GM06990 (cell line): ENCODE measurements around the gene SERAC1.
"Not testable (repeated sequence)": the region's sequence is repeated elsewhere in the genome, so short reads cannot be mapped to it uniquely, and the experiment has no call there.

Experiments used
- DNase-seq: peaks from one replicate; pipeline ENCODE4 v3.0.0-alpha.2; 2011; ENCODE audit not compliant: insufficient read length; ENCODE audit errors: extremely low read depth
- H3K27me3 ChIP-seq: replicated peaks from 2 replicates; pipeline ENCODE4 v1.6.0; 2011; ENCODE audit warnings: low read length; ENCODE audit not compliant: control insufficient read depth, insufficient read depth
- H3K36me3 ChIP-seq: 2 replicates; pipeline ENCODE4 v1.5.1; 2011; ENCODE audit warnings: low read length; ENCODE audit not compliant: control insufficient read depth, insufficient read depth
- H3K4me3 ChIP-seq: replicated peaks from 2 replicates; pipeline ENCODE4 v1.5.1; 2011; ENCODE audit warnings: low read depth, mild to moderate bottlenecking, control low read depth, low read length
- TF ChIP-seq, protein P1 (sequence below): IDR thresholded peaks from 2 replicates; pipeline ENCODE4 v1.5.1; 2011; ENCODE audit warnings: low read length, control low read depth, mild to moderate bottlenecking, inconsistent platforms; ENCODE audit not compliant: insufficient read depth, poor library complexity, severe bottlenecking

Gene SERAC1

DNA sequence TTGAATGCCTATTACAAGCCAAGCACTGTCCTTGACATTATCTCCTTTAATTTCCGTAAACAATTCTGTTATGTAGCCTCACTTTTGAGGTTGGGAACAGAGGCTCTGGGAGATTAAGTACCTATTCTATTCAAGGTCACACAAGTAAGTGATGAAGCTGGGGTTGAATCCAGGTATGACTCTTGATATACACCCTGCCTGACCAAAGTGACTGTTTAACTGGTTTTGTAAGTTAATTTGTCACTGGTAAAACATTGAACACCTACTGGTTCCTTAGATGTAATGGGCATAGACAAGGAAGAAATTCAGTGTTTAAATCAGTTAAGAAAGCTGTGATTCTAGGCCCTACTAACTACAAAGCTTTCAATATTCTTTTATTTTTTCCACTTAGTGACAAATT is 23.0 kb upstream of the SERAC1 start:
- Histone ChIP-seq H3K27me3 (no peaks in the 10 kb centered on the region), H3K36me3 (no peaks in the 10 kb centered on the region; the same call in 1 of the 2 replicates), H3K4me3 (no peak overlapping the region)
- TF ChIP-seq, protein P1, sequence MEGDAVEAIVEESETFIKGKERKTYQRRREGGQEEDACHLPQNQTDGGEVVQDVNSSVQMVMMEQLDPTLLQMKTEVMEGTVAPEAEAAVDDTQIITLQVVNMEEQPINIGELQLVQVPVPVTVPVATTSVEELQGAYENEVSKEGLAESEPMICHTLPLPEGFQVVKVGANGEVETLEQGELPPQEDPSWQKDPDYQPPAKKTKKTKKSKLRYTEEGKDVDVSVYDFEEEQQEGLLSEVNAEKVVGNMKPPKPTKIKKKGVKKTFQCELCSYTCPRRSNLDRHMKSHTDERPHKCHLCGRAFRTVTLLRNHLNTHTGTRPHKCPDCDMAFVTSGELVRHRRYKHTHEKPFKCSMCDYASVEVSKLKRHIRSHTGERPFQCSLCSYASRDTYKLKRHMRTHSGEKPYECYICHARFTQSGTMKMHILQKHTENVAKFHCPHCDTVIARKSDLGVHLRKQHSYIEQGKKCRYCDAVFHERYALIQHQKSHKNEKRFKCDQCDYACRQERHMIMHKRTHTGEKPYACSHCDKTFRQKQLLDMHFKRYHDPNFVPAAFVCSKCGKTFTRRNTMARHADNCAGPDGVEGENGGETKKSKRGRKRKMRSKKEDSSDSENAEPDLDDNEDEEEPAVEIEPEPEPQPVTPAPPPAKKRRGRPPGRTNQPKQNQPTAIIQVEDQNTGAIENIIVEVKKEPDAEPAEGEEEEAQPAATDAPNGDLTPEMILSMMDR: no peak
- DNase-seq: no peak

DNA sequence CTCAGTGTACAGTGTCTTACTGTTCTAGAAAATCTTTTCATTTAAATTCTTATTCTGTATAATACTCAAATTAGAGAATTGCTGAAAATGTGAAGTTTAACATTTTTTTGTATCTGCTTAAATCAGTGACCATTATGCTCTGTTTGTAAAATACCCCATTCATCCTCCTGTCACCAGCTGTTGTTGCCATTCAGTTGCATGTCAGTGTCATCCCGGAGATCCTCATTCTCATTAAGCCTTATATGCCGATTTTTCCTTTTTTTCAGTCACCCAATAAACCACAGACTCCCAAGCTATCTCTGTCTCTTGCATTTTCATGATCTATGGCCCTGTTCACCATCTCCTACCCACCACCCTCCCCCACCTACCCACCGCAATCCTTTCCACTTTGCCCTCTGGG is 20.5 kb upstream of the SERAC1 start:
- no peak for DNase-seq
- Histone ChIP-seq H3K4me3 (no peak overlapping the region), H3K27me3 (no peaks in the 10 kb centered on the region), H3K36me3 (no peaks in the 10 kb centered on the region; the same call in 1 of the 2 replicates)
- TF ChIP-seq, protein P1: no peak

DNA sequence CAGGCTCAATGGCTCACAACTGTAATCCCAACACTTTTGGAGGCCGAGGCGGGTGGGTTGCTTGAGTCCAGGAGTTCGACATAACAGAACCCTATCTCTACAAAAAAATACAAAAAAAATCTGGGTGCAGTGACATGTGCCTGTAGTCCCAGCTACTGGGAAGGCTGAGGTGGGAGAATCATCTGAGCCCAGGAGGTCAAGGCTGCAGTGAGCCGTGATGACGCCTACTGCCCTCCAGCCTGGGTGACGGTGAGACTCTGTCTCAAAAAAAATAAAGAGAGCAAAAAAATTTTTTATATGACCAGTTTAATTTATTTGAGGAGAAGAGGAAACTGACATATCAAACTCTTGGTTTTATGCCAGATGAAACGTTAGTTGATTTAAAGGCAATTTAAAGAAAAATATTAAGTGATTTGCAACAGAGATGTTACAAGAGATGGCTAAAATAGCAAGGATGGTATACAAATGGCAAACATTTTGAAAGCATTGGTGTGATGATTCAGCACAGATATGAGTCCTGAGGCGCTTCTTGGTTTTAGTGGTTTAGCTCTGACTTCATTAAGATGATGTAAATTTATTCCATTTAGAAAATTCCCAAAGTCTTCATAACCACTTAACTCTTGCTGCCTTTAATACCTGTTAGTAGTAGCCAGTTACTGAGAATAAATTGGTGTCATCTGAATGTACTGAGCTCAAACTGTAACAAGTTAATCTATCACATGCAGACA is 17.8 kb upstream of the SERAC1 start:
- TF ChIP-seq, protein P1: no peak
- Histone ChIP-seq H3K36me3 (no peaks in the 10 kb centered on the region), H3K4me3 (no peak overlapping the region), H3K27me3 (no peaks in the 10 kb centered on the region)
- DNase-seq: no peak

DNA sequence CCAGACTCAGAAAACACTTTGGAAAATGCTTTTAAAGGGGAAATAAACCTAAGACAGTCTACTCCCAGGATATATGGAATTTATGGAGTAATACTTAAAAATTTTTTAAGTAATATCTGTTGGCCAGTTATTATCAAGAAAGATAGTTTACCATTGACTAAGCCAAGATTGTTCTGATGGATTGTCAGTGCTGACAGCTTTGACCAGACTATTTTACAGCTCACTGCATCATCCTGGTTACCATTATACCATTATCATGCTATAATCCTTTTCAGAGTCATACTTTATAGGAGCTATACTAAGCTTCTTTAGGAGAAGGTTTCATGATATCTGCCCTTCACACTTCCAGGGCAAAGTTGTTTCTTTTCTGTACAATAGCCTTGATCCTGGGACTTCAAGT is 16.5 kb upstream of the SERAC1 start:
- H3K36me3 ChIP-seq: no peaks in the 10 kb centered on the region
- H3K4me3 ChIP-seq: no peak overlapping the region
- no peaks in the 10 kb centered on the region for H3K27me3 ChIP-seq
- no peak for DNase-seq
- TF ChIP-seq, protein P1: no peak

DNA sequence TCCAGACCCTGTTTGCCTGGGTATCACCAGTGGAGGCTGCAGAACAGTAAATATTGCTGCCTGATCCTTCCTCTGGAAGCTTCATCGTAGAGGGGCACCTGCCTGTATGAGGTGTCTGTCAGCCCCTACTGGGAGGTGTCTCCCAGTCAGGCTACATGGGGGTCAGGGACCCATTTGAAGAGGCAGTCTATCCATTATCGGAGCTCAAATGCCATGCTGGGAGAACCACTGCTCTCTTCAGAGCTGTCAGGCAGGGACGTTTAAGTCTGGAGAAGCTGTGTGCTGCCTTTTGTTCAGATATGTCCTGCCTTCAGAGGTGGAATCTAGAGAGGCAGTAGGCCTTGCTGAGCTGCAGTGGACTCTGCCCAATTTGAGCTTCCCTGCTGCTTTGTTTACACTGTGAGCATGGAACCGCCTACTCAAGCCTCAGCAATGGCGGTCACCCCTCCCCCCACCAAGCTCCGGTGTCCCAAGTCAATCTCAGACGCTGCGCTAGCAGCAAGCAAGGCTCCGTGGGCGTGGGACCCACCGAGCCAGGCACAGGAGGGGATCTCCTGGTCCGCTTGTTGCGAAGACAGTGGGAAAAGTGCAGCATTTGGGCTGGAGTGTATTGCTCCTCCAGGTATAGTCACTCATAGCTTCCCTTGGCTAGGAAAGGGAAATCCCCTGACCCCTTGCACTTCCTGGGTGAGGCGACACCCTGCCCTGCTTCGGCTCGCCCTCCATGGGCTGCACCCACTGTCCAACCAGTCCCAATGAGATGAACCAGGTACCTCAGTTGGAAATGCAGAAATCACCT is 15.3 kb upstream of the SERAC1 start:
- DNase-seq, H3K4me3 ChIP-seq, H3K27me3 ChIP-seq, H3K36me3 ChIP-seq: not testable (repeated sequence)

DNA sequence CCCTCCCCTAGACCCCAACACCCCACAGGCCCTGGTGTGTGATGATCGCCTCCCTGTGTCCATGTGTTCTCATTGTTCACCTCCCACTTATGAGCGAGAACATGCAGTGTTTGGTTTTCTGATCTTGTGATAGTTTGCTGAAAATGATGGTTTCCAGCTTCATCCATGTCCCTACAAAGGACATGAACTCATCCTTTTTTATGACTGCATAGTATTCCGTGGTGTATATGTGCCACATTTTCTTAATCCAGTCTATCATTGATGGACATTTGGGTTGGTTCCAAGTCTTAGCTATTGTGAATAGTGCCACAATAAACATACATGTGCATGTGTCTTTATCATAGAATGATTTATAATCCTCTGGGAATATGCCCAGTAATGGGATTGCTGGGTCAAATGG is 9.7 kb upstream of the SERAC1 start:
- H3K4me3 ChIP-seq, H3K27me3 ChIP-seq, DNase-seq, H3K36me3 ChIP-seq: not testable (repeated sequence)
